Retinal pigment epithelial cell (primary cell): ENCODE data around the gene LRRC27.

ENCODE experiments used
- DNase-seq: peaks from one replicate; pipeline ENCODE4 v3.0.0-alpha.2; 2010; ENCODE audit warnings: low read depth
- H3K4me3 ChIP-seq: 2 replicates; pipeline ENCODE4 v1.5.1; 2011; ENCODE audit warnings: mild to moderate bottlenecking, low read length, control low read depth, moderate library complexity
- TF ChIP-seq, protein P1 (sequence below): conservative IDR thresholded peaks from 2 replicates; pipeline ENCODE4 v1.5.1; 2011; ENCODE audit warnings: low read depth, low read length, control low read depth, inconsistent platforms

LRRC27 gene

GRCh38 chr10:132361581-132362101 is 29.6 kb downstream of the LRRC27 start:
- TF ChIP-seq, protein P1, sequence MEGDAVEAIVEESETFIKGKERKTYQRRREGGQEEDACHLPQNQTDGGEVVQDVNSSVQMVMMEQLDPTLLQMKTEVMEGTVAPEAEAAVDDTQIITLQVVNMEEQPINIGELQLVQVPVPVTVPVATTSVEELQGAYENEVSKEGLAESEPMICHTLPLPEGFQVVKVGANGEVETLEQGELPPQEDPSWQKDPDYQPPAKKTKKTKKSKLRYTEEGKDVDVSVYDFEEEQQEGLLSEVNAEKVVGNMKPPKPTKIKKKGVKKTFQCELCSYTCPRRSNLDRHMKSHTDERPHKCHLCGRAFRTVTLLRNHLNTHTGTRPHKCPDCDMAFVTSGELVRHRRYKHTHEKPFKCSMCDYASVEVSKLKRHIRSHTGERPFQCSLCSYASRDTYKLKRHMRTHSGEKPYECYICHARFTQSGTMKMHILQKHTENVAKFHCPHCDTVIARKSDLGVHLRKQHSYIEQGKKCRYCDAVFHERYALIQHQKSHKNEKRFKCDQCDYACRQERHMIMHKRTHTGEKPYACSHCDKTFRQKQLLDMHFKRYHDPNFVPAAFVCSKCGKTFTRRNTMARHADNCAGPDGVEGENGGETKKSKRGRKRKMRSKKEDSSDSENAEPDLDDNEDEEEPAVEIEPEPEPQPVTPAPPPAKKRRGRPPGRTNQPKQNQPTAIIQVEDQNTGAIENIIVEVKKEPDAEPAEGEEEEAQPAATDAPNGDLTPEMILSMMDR: no peak
- no peak for DNase-seq
- H3K4me3 ChIP-seq: no peak overlapping the region

- no peak overlapping the region for H3K4me3 ChIP-seq
- TF ChIP-seq, protein P1: no peak
- DNase-seq: no peak
Measured at GRCh38 chr10:132362151-132362611, 30.2 kb downstream of the LRRC27 start.

GRCh38 chr10:132363376-132363775 is 31.4 kb downstream of the LRRC27 start:
- no peak for DNase-seq
- TF ChIP-seq, protein P1: no peak
- no peak overlapping the region for H3K4me3 ChIP-seq

- TF ChIP-seq, protein P1: no peak
- no peak overlapping the region for H3K4me3 ChIP-seq
- no peak for DNase-seq
Measured at GRCh38 chr10:132363921-132364593, 32.1 kb downstream of the LRRC27 start.

DNA sequence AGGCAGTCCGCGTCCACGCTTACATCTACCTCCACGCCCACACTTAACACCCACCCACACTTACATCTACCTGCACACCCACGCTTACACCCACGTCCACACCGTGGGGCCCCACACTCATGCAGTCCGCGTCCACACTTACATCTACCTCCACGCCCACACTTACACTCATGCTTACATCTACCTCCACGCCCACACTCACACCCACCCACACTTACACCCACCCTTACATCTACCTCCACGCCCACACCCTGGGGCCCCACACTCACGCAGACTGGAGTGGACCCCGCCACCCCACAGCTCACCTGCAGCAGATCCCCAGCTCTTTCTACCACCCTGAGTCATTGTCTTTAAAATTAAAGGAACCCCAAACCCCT is 32.6 kb downstream of the LRRC27 start:
- H3K4me3 ChIP-seq: no peak overlapping the region
- no peak for DNase-seq
- TF ChIP-seq, protein P1: no peak

- H3K4me3 ChIP-seq: no peak overlapping the region
- TF ChIP-seq, protein P1: no peak
- no peak for DNase-seq
Measured at GRCh38 chr10:132365102-132365501, 33.1 kb downstream of the LRRC27 start.

DNA sequence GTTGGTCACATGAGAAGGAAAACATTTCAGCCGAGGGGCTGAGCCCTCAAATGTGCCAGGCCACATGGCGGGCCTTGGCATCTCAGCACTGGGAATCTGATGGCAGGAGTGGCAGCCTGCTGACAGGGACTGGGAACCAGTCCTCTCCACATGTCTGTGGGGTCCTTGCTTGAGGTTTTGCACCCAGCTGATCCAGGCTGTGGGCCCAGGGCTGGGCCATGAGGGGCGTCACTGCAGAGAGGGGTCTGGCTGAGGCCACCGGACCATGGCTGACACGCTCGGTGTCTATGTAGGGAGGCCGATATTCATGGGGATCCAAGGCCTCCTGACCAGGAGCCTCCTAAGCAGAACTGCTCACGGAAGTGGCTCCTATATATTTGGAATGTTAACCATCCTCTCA is 34.0 kb downstream of the LRRC27 start:
- TF ChIP-seq, protein P1: no peak
- no peak for DNase-seq

More for the DNA sequence above, 34.0 kb downstream of the LRRC27 start:
- no peak overlapping the region for H3K4me3 ChIP-seq
